Choroid plexus epithelial cell (primary cell): ENCODE results near the gene S100A16.
A peak's percentile ranks its signal among the peaks of the same experiment; 100 is the strongest.

Experiments
- DNase-seq: peaks from one replicate; pipeline ENCODE4 v3.0.0-alpha.2; 2010; ENCODE audit warnings: low read depth
- H3K4me3 ChIP-seq: 2 replicates; pipeline ENCODE4 v1.5.1; 2011; ENCODE audit warnings: low read depth, mild to moderate bottlenecking, control low read depth, low read length, moderate library complexity
- TF ChIP-seq, protein P1 (sequence below): conservative IDR thresholded peaks from 2 replicates; pipeline ENCODE4 v1.5.1; 2011; ENCODE audit warnings: low read depth, mild to moderate bottlenecking, control low read depth, inconsistent platforms, low read length, moderate library complexity

Gene S100A16

DNA sequence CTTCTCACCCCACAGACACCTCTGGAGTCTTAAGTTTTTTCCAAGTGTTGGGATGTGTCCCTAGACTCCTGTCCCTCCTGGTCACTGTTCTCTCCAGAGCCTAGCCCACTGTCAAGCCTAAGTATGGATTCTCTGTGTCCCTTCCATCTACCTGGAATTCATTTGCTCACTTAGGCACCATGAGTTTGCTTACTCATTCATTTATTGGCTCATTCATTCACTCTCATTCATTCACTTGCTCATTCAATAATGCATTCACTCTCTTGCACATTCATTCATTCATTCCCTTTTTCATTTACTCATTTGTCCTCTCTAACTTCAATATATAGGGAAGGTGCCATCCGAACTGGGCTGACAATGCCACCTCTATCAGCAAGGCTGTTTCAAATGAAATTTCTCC, 1.6 kb downstream of the S100A16 start:
- peak overlapping the region; percentile 64 for H3K4me3 ChIP-seq
- no peak for DNase-seq
- TF ChIP-seq, protein P1, sequence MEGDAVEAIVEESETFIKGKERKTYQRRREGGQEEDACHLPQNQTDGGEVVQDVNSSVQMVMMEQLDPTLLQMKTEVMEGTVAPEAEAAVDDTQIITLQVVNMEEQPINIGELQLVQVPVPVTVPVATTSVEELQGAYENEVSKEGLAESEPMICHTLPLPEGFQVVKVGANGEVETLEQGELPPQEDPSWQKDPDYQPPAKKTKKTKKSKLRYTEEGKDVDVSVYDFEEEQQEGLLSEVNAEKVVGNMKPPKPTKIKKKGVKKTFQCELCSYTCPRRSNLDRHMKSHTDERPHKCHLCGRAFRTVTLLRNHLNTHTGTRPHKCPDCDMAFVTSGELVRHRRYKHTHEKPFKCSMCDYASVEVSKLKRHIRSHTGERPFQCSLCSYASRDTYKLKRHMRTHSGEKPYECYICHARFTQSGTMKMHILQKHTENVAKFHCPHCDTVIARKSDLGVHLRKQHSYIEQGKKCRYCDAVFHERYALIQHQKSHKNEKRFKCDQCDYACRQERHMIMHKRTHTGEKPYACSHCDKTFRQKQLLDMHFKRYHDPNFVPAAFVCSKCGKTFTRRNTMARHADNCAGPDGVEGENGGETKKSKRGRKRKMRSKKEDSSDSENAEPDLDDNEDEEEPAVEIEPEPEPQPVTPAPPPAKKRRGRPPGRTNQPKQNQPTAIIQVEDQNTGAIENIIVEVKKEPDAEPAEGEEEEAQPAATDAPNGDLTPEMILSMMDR: no peak

GRCh38 chr1:153610811-153611301, 2.1 kb downstream of the S100A16 start:
- H3K4me3 ChIP-seq: no peak overlapping the region
- TF ChIP-seq, protein P1: no peak
- no peak for DNase-seq

- TF ChIP-seq, protein P1: no peak
- no peak for DNase-seq
- no peak overlapping the region for H3K4me3 ChIP-seq
These were observed 2.6 kb downstream of the S100A16 start for GRCh38 chr1:153610334-153610733.

DNA sequence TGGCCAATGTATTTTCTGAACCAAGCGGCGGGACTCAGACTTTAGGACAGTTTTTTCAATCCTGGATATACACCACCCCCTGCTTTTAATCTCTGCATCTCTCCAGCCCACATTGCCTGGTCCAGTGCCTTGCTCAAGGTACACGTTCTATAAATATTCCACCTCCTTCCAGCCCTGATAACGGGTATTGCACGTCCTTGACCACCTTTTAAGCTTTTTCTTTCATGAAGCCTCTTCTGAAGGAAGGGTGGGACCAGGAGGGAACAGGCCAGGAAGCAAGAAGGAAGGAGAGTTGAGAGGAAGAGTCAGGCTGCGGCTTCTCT, 3.4 kb downstream of the S100A16 start:
- no peak for DNase-seq
- TF ChIP-seq, protein P1: no peak
- no peak overlapping the region for H3K4me3 ChIP-seq

DNA sequence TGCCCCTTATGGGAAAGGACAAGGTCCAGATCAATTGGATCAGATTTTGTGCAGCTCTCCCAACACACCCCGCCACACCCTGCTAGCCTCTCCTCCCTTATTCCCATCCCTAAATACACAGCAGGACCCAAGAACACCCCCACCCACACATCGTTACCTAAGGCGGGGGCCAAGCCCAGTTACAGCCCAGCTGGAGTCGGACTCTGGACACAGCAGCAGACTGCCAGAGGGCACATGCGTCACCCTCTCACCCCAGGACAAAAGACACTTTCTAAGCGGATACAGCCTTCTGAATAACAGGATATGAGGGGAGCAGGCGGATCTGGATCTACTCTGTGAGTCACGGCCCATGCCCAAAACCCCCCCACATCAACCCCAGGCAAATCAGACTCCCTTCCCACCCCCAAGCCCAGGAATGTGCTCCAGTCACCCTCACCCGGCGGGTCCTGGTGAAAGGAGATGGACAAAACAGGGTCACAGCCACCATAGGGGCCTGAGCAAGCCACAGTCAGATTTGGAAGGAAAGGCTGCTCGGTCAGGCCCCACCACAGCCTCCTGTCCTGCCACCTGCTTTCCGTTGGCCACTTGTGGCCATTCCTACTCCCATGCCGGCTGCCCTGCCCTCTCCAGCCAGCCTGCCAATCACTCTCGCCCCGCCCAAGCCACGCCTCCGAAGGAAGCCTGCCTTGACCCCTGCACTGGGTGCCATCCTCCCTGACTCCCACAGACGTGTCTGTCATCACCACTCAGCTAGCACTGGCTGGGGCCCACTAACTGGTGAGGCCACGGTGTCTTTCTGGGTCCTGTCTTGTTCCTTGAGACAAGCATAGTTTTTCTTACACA, 4.0 kb downstream of the S100A16 start:
- peak; percentile 85 for DNase-seq
- peak overlapping the region; percentile 18 for H3K4me3 ChIP-seq
- TF ChIP-seq, protein P1: no peak

DNA sequence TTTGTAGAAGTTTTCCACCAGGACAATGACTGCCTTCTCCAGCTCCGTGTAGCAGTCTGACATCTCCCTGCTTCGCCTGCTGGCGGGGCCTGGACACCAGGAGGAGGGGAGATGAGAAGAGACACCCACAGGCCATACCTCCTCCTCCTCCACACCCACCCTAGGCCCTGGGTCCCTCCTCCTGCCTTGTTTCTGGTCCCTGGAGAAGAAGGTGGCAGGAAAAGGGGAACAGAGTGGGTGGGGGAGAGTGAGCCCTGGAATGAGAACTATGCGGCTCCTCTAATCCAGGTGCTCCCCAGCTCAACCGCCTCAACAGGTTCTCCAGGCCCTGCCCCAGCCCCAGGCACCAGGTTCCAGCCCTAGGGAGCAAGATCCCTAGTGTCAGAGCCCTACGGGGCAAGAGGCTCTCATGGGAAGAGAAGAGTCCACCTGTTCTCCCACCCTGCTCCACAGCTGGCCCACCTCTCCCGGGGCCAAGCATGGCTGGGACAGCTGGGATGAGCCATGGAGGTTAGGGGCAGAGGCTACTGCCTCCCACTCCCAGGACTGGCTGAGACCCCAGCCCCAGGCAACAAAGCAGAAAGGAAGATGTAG, 4.8 kb downstream of the S100A16 start:
- DNase-seq: no peak
- TF ChIP-seq, protein P1: no peak
- no peak overlapping the region for H3K4me3 ChIP-seq
